C4-2B (cell line): ENCODE data around the gene WDR5.

Experiments used
- ZFX ChIP-seq: fragments of 450-650 bp; IDR thresholded peaks from 2 replicates; pipeline ENCODE4 v1.6.1; 2017
- TF ChIP-seq, protein P1 (sequence below): fragments of 450-650 bp; conservative IDR thresholded peaks from 2 replicates; pipeline ENCODE4 v1.5.1; 2017; ENCODE audit warnings: mild to moderate bottlenecking

DNA sequence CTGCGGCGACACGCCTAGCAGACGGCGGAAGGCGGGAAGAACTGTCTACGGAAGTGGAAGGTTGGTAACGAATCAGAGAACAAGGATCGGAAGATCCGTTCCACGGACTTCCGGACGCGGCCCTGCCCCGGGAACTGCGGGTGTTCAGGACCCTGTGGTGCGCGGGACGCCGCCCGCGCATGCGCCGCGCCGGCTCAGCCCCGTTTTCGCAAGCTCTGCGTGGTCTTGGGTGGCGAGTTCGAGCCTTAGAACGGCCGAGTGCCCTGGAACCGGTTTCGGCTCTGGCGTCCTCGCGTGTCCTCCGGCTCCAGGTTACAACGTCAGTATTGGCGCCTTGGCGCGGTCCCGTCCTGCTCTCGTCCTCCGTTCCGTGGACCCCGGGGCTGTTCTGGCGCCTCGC, 29.0 kb downstream of the WDR5 start:
- TF ChIP-seq, protein P1, sequence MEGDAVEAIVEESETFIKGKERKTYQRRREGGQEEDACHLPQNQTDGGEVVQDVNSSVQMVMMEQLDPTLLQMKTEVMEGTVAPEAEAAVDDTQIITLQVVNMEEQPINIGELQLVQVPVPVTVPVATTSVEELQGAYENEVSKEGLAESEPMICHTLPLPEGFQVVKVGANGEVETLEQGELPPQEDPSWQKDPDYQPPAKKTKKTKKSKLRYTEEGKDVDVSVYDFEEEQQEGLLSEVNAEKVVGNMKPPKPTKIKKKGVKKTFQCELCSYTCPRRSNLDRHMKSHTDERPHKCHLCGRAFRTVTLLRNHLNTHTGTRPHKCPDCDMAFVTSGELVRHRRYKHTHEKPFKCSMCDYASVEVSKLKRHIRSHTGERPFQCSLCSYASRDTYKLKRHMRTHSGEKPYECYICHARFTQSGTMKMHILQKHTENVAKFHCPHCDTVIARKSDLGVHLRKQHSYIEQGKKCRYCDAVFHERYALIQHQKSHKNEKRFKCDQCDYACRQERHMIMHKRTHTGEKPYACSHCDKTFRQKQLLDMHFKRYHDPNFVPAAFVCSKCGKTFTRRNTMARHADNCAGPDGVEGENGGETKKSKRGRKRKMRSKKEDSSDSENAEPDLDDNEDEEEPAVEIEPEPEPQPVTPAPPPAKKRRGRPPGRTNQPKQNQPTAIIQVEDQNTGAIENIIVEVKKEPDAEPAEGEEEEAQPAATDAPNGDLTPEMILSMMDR, result no peak
- TF ChIP-seq ZFX, result no peak
